8988T (cell line): Measurements from ENCODE around the gene TGDS.

Source experiments
- DNase-seq: peaks from one replicate; pipeline ENCODE4 v3.0.0; 2011

The TGDS gene

DNA sequence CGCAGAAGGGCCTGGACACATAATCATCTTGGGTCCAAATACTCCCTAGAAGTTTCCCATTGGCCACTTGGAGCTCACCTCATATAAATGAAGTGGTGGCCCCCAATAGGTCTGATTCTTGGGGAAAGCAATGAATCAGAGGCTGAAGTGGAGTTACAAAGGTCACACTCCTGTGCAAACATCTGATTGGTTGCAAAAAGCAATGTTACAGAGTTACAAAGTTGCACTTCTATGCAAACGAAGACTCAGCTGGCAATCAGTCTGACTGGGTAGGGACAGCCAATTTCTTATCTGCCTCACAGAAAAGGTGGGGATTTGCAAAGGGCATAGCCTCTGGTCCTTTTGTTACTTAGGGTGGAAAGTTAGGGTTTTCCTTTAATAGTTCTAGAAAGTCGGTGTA lies 3.9 kb upstream of the TGDS start:
- no peak for DNase-seq

DNA sequence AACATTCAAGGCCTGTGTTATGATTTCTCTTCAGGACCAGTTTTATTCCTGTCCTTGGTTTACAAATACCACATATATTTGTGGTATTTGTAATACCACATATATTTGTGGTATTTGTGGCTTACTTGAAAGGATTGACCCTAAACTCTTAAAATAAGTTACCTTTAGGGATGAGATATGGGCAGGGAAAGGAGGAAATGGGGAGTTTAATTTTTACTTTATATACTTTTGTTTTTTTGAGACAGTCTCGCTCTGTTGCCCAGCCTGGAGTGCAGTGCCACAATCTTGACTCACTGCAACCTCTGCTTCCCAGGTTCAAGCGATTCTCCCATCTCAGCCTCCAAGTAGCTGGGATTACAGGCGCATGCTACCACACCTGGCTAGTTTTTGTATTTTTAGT lies 2.3 kb upstream of the TGDS start:
- no peak for DNase-seq

DNA sequence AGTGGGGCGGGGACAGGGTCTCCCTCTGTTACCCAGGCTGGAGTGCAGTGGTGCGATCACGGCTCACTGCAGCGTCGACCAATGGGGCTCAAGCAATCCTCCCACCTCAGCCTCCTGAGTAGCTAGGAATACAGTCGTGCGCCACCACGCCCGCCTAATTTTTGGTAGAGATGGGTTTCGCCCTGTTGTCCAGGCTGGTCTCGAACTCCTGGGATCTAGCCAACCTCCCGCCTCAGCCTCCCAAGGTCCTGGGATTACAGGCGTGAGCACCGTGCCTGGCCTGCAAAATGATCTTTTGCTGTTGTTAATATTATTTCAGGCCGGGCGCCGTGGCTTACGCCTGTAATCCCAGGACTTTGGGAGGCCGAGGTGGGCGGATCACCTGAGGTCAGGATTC lies 621 bp upstream of the TGDS start:
- no peak for DNase-seq

DNA sequence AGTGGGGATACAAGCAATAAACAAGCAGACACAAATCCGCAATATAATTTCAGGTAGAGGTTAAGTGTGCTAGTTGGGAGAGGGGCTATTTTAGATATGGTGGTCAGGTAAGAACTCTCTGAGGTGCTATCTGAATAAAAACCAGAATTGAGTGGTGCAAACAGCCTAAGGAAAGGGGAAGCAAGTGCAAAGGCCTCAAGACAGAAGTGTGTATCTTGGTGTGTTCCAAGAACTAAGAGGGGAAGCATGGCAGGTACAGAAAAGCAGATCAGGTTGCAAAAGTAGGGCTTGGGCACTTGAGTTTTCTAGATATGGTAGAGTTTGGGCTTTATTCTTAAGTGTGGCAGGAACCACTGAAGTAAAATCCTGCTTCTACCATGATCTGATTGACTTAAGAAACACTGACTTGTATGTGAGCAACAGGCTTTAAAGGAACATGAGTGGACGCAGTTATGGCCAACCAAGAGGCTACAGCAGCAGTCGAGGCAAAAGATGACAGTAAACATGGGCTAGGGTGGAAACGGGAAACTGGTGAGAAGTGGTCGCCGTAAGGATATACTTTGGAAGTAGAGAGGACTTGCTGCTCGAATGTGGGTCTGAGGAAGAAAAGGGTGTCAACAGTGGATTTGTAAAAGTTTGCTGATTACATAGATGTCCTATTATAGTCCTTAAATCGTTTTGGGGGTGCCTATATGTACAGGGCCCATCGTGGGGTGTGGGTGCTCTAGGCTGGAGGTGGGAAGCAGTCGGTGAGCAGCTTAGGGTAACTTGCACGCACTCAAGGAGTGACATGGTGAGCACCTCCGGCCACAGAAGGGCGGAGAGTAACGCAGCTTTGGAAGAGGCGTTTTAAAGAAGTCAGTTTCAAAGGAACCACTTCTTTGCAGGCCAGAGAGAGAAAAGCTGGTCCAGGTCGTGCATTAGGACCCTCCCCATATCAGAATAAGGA lies 677 bp downstream of the TGDS start:
- DNase-seq: no peak

DNA sequence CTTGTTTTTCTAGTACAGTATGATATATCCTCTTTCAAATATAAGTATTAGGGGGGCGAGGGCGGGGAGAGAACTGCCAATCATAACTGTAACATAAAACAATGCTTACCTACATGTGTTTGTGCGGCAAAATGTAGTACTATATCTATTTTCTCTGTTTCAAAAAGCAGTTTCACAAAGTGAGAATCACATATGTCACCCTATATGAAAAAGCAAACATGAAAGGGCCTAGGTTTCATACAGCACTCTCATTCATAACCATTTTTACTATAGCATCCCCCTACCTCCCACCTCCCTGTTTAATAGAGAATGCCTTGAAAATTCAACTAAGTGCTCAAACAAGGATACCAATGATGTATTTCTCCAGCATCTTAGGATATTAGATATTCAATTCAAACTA lies 5.2 kb downstream of the TGDS start:
- no peak for DNase-seq

DNA sequence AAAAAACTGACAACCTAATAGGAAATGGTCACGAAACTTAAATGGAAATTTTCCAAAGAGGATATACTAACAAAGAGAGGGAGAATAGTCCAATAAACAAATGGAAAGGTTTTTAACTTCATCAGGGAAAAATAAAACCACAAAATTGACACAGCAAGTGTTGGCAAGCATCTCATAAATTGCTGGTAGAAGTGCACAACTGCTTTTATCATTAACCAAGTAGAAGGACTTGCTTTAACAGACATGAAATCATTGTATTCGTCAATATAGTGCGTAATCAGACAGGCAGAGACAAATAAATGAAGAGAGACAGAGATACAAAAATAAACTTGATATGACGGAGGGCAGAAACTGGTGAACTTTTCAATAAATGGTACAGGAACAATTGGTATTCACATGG lies 7.4 kb downstream of the TGDS start:
- no peak for DNase-seq

DNA sequence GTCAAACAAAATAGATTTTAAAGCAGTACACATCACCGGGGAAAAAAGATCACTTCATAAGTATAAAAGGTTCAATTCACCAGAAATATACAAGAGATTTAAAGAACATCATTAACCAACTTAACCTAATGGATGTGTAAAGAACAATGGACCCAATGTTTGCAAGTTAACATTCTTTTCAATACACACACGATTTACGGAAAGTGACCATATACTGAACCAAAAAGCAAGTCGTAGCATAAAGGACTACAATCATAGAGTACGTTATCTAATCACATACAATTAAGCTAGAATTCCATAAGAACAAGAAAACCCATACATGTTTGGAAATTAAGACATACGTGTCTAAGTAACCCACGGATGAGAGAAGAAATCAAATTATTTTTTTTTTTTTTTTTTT lies 9.6 kb downstream of the TGDS start:
- no peak for DNase-seq

DNA sequence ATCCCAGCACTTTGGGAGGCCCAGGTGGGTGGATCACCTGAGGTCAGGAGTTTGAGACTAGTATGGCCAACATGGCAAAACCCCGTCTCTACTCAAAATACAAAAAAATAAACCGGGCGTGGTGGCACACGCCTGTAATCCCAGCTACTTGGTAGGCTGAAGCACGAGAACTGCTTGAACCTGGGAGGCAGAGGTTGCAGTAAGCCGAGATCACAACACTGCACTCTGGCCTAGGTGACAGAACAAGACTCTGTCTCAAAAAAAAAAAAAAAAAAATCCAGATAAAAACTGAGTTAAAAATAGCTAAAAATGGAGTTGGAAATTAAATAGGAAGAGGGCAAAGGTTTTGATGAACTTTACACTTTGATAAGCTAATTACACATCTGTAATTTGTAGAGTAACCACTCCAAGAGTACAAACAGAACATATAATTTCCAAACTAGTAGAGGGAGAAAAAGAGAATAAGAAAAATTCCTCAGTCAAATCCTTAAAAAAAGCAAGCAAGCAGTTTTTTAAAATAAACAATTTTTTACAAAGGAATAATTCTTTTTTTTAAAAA lies 10.3 kb downstream of the TGDS start:
- no peak for DNase-seq

DNA sequence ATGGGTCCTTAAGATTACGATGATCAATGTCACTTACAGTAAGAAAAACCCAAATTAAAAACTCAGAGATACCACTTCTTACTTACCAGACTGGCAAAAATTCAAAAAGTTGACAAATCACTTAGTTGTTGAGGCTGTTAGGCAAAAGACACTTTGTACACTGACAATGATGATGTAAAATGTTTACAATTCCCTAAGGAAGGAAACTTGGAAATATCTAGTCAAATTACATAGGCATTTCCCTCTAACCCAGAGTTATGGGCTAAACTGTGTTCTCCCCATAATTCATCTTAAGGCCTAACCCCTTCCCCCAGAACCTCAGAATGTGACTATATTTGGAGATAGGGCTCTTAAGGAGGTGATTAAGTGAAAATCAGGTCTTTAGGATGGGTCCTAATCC lies 12.0 kb downstream of the TGDS start:
- DNase-seq: no peak

DNA sequence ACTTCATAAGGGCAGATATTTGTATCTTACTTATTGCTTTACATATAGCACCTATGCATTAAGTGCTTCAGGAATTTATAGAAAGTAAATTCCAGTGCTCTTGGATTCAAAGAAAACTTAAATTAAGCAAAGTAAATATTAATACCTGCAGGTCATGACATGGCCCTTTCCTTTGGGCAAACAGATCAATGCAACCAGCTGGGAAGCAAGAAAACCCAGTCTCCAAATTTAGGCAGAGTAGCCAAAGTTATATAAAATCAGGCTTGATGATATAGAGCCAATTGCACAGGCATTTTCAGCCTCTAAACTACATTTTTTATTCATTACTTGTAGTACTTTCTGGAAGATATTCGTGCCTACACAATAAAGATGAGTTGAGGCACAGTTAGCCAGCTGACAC lies 16.9 kb downstream of the TGDS start:
- DNase-seq: no peak

DNA sequence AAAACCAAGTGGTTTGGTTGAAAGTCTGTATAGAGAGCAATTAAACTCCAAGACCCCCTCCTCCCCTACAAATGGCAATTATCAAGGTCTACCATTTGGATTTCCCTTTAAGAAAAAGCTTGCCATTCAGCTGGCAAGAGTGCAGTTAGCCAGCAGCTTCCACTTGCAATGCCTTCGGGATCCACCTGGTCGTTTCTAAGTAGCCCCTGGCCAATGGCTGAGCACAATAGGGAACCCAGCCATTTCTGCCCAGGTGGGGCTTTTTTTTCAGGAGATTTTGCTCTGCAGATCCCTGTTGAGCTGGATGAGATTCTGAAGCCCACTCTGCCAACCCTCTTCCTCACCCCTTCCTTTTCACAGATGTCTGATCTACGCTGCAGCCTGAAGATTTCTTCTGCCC lies 26.3 kb downstream of the TGDS start:
- DNase-seq: no peak

DNA sequence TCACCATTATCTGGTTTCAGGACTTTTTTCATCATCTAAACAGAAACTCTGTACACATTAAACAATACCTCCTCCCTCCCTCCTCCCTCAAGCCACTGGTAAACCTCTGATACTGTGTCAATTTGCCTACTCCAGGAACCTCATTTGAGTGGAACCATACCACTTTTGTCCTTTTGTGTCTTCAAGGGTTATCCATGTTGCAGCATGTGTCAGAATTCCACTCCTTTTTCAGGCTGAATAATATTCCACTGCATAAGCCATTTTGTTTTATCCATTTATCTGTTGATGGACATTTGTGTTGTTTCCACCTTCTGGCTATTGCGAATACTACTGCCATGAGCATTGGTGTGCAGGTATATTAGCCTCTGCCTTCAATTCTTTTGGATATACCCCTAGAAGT lies 27.5 kb downstream of the TGDS start:
- no peak for DNase-seq

DNA sequence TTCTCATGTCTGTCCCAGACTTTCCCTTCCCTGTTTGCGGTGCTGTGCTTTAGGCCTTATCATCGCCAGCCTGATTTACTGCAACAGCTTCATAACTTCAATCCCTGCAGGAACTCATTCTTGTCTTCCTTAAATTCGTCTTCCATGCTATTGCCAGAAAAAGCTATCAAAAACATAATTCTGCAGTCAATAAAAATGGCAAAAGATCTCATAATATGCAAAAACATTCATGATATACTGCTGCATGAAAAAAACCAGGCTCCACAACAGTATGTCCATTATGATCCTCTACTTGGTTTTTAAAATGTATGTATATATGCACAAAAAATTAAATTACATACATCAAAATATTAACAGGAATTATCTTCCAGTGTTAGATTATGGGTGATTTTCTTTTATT lies 28.4 kb downstream of the TGDS start:
- DNase-seq: no peak

DNA sequence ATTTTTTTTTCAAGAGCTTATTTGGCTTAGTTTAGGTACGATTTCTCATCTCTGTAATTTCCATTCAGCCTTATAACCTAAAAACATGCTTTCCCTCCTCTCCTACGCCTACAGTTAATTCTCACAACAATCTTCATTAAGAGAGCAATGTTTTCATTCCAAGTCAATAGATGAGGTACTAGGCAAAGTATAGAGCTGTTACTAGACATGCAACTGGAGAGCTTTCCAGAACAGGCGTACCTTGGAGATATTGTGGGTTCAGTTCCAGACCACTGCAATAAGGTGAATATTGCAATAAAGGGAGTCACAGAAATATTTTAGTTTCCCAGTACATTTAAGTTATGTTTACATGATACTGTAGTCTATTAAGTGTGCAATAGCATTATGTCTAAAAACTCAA lies 34.8 kb downstream of the TGDS start:
- DNase-seq: no peak

DNA sequence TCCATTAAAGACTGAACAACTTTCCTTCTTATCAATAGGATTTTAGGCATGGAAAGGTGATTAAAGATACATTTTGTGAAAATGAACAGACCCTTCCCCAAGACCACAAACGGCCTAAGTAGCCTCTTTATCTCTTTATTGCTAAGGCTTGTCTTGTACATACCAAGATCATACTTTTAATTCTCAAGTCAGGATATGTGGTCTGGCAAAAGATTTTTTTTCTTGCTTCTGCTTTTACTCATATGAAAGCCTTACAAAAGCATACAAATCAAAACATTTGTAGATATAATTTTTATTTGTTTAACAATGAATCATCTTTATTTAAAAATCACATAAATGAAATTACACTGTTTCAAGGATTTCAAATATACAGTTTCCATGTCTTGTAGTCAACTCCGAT lies 35.8 kb downstream of the TGDS start:
- no peak for DNase-seq

DNA sequence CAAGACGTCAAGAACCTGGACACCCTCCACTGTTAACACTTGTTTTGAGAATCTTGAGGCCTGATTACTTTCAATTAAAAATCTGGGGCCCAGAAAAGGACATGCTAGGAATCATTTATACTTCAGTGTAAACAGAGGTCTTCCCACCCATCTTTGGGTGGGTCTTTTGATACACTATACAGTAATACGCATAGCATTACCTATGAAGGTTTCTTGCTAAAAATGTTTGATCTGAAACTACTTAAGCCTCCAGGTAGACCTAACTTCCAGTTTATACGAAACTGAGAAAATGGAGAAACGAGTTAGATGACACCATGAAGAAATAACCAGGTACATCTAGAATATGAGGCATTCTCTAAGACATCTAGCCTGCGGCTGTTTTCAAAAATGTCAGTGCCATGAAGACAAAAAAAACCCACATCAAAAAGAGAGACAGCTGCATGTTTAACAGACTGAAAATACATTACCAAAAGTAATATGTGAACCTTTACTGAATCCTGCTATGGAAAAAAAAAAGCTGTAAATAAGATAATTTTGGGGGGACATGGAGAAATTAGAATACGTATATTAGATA lies 36.6 kb downstream of the TGDS start:
- no peak for DNase-seq

DNA sequence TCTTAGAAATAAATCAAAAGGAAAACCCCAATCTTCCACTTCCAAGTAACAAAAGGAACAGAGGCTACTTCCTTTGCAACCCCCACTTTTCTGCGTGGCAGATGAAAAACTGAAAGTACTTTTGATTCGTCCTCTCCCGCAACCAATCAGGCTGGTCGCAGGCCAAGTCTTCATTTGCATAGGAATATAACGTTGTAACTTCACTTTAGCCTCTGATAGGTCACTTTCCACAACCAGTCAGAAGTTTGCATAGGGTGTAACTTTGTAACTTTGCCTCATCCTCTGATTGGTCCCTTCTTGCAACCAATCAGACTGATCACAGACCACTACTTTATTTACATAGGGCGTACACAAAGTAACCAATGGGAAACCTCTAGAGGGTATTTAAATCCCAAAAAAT lies 37.2 kb downstream of the TGDS start:
- DNase-seq: no peak

DNA sequence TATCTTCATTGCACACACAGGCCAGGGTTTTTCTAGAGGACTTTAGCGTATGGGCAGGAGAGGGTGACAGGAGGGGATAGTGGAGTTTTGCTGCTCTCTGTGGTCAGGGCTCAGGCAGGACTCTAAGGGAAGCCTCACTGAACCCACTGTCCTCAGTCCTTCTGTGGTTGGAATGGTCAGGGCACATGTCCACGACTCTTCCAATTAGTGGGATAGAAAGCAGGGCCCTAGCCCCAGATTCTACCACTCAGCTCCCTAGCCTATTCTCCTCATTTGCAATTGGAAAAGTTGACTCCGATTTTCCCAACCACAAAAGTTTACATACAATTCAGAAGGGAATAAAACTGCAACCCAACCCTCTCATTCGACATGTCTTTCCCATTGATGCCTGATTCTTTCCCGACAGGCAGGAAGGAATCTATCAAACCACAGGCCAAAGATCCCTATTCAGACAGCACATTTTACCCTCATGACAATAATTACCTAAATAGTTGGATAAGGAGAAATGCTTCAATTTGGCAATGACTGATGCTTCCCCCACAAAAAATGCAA lies 38.2 kb downstream of the TGDS start:
- DNase-seq: no peak

DNA sequence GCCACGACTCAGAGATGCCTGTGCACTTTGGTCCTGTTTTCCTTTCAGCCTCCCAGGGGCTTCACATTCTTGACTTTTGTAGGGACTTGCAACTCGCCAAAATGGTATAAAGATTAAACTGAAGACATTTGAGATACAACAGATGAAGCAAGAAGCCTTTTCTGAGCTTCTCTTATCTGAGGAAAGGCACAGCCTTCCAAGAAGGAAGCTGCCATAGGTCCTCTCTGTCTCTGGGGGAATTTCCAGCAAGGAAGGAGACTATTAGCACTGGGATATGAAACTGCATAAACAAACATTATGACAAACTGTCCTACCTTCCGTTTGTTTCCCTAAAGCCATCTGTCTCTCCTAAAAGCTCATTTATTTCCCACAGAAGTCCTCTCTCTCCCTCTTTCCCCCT lies 39.3 kb downstream of the TGDS start:
- no peak for DNase-seq

DNA sequence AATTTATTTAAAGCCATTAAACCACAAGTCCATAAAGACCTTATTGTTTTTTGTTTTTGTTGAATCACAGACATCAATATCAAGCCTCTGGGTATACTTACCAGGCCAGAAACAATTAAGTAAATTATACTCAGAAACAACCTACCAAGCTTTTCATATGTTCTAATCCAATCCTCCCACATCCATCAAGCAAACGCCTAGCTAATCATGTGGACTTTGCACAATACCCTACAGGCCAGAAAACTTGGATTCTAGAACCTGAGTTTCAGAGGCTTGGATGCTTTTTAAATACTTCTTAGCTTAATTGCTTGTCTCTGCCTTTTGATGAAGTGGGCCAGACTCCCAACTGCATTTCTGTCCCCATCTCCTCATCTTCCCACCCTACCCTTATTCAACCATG lies 39.9 kb downstream of the TGDS start:
- DNase-seq: no peak

DNA sequence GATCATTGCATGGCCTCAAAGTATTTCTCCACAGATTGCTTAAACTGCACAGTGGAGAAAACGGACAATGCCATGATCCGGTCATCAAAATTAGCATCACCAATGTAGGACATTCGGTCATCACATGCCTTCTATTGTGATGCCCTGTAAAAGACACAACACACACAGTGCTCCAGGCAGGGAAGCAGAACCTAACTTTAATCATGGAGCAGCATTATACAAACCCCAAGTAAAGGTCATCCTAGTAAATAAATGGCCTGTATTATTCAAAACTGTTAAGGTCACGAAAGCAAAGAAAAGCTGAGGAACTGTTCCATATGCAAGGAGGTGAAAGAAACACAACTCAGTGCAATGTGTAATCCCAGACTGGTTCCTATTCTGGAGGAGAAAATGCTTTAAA lies 42.2 kb downstream of the TGDS start:
- DNase-seq: no peak

DNA sequence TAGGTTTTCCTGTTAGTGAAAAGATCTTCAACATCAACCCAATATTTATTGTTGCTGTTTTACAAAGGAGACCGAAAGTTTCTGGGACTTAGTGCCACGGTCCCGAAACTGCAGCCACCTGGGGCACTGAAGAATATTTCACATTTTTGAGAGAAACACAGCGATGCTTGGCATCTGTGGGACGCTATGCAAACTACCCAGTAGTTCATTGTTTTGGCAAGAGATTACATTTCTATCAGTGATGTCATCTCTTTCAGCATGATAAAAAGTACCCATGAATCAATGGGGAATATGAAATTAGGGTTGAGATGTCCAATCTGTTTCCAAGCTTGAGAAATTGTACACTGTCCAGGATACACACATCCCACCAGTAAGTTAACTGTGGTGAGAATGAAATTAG lies 43.9 kb downstream of the TGDS start:
- DNase-seq: no peak

DNA sequence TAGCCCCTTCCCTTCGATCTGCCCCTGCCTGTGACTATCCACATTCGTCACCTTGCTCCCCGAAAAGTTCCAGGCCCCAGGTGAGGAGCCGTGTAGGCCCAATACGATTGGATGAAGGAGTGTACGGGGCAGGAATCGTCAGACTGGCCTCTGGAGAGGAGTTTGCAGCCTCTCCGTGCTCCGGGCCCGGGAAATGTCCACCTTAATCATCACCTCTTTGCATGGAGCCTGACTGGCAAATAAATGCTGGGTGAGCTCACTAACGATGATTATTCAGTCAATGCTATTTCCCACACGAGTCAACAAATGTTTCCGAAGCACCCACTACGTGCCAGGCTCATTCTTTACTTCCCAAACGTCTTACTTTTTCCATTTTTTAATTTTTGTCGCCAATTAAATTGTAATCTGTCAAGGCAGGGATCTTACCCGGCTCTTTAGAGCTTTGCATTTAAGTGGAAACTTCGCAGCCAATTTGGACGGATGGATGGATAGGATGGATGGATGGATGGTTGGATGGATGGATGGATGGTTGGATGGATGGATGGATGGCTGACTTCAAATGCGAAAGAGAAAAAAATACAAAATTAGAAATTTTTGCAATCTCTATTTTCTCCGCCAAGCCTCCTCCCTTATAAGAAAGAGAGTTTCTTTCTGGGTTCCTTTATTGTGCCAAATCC lies 45.8 kb downstream of the TGDS start:
- no peak for DNase-seq
